H9 (cell line): ENCODE data around the gene KCTD19. TPM values are rescaled to one million over a fixed set of nuclear protein-coding genes. Genes with fewer than 3 reads are reported as not detected.

ENCODE experiments used
- DNase-seq: peaks from one replicate; pipeline ENCODE4 v3.0.0-alpha.2; 2017
- H2AFZ ChIP-seq: one replicate; pipeline ENCODE4 v1.6.1; 2013; ENCODE audit warnings: mild to moderate bottlenecking, low read length, control low read depth, moderate library complexity
- H2AK5ac ChIP-seq: 2 replicates; pipeline ENCODE4 v1.6.1; 2013; ENCODE audit warnings: low read length, control low read depth, mixed read lengths; ENCODE audit not compliant: insufficient read length
- H2BK120ac ChIP-seq: one replicate; pipeline ENCODE4 v1.6.1; 2013; ENCODE audit warnings: low read depth, mild to moderate bottlenecking, low read length, control low read depth, inconsistent platforms; ENCODE audit not compliant: poor library complexity, severe bottlenecking
- H2BK12ac ChIP-seq: 2 replicates; pipeline ENCODE4 v1.6.1; 2013; ENCODE audit warnings: low read length, control low read depth, mixed read lengths, low read depth; ENCODE audit not compliant: insufficient read length
- H2BK15ac ChIP-seq: 2 replicates; pipeline ENCODE4 v1.6.1; 2013; ENCODE audit warnings: low read depth, low read length, control low read depth
- H2BK20ac ChIP-seq: one replicate; pipeline ENCODE4 v1.6.1; 2013; ENCODE audit warnings: low read depth, mild to moderate bottlenecking, low read length, control low read depth, inconsistent platforms; ENCODE audit not compliant: poor library complexity, severe bottlenecking
- H2BK5ac ChIP-seq: 2 replicates; pipeline ENCODE4 v1.6.1; 2013; ENCODE audit warnings: low read length, control low read depth, mixed read lengths; ENCODE audit not compliant: insufficient read length
- H3K14ac ChIP-seq: 2 replicates; pipeline ENCODE4 v1.6.1; 2013; ENCODE audit warnings: low read length, control low read depth; ENCODE audit not compliant: insufficient read depth
- H3K18ac ChIP-seq: 2 replicates; pipeline ENCODE4 v1.6.1; 2013; ENCODE audit warnings: low read depth, mild to moderate bottlenecking, mixed read lengths, low read length, control low read depth; ENCODE audit not compliant: insufficient read length
- H3K23ac ChIP-seq: 2 replicates; pipeline ENCODE4 v1.6.1; 2013; ENCODE audit warnings: low read length, control low read depth, mixed read lengths, low read depth; ENCODE audit not compliant: insufficient read length
- H3K23me2 ChIP-seq: 2 replicates; pipeline ENCODE4 v1.6.1; 2013; ENCODE audit warnings: low read depth, mild to moderate bottlenecking, mixed read lengths, low read length, control low read depth; ENCODE audit not compliant: insufficient read length, poor library complexity, severe bottlenecking
- H3K27ac ChIP-seq: 2 replicates; pipeline ENCODE4 v1.5.1; 2013; ENCODE audit warnings: low read length, control low read depth, mixed read lengths, low read depth; ENCODE audit not compliant: insufficient read length
- H3K27me3 ChIP-seq: 2 replicates; pipeline ENCODE4 v1.6.1; 2013; ENCODE audit warnings: low read length, control low read depth, inconsistent platforms; ENCODE audit not compliant: insufficient read depth
- H3K4ac ChIP-seq: 2 replicates; pipeline ENCODE4 v1.6.1; 2013; ENCODE audit warnings: low read depth, mild to moderate bottlenecking, control low read depth, inconsistent platforms, low read length, moderate library complexity
- H3K4me1 ChIP-seq: 2 replicates; pipeline ENCODE4 v1.6.1; 2013; ENCODE audit warnings: low read length, control low read depth, inconsistent platforms; ENCODE audit not compliant: insufficient read depth
- H3K4me2 ChIP-seq: 2 replicates; pipeline ENCODE4 v1.6.1; 2013; ENCODE audit warnings: low read length, control low read depth, mixed read lengths; ENCODE audit not compliant: insufficient read length, insufficient read depth
- H3K56ac ChIP-seq: 2 replicates; pipeline ENCODE4 v1.6.1; 2013; ENCODE audit warnings: low read depth, mild to moderate bottlenecking, mixed read lengths, low read length, control low read depth; ENCODE audit not compliant: insufficient read length
- H3K79me1 ChIP-seq: 2 replicates; pipeline ENCODE4 v1.6.1; 2013; ENCODE audit warnings: low read depth, mild to moderate bottlenecking, moderate library complexity, low read length, control low read depth, inconsistent platforms; ENCODE audit not compliant: insufficient read depth, poor library complexity, severe bottlenecking
- H3K79me2 ChIP-seq: 2 replicates; pipeline ENCODE4 v1.6.1; 2013; ENCODE audit warnings: low read length, control low read depth, inconsistent platforms; ENCODE audit not compliant: insufficient read depth
- H3K9ac ChIP-seq: 2 replicates; pipeline ENCODE4 v1.6.1; 2013; ENCODE audit warnings: low read length, control low read depth, mixed read lengths; ENCODE audit not compliant: insufficient read length; ENCODE audit errors: extremely low read depth
- H3K9me3 ChIP-seq: one replicate; pipeline ENCODE4 v1.6.1; 2013; ENCODE audit warnings: low read depth, low read length, inconsistent platforms; ENCODE audit not compliant: control insufficient read depth
- H3T11ph ChIP-seq: one replicate; pipeline ENCODE4 v1.6.1; 2013; ENCODE audit warnings: mild to moderate bottlenecking, low read length, control low read depth, inconsistent platforms
- H4K20me1 ChIP-seq: one replicate; pipeline ENCODE4 v1.6.1; 2013; ENCODE audit not compliant: control insufficient read depth, insufficient read length, insufficient read depth
- H4K5ac ChIP-seq: 2 replicates; pipeline ENCODE4 v1.6.1; 2013; ENCODE audit warnings: low read depth, mild to moderate bottlenecking, mixed read lengths, low read length, control low read depth; ENCODE audit not compliant: insufficient read length
- H4K8ac ChIP-seq: replicated peaks from 2 replicates; pipeline ENCODE4 v1.6.1; 2013; ENCODE audit warnings: low read length, control low read depth, mixed read lengths, low read depth; ENCODE audit not compliant: insufficient read length
- H4K91ac ChIP-seq: 2 replicates; pipeline ENCODE4 v1.6.1; 2013; ENCODE audit warnings: low read depth, mild to moderate bottlenecking, moderate library complexity, mixed read lengths, low read length, control low read depth; ENCODE audit not compliant: insufficient read length
- H3K27ac Mint-ChIP-seq, 3 experiments: 2 replicates in 2 of 3; 3 replicates in 1 of 3; pipeline ENCODE4 v1.8.0; 2020 to 2021; ENCODE audit warnings: mixed read lengths in 3 of 3, mild to moderate bottlenecking in 1 of 3, moderate library complexity in 1 of 3
- H3K27me3 Mint-ChIP-seq: 2 replicates; pipeline ENCODE4 v1.8.0; 2021; ENCODE audit warnings: low read depth, mild to moderate bottlenecking, moderate library complexity, mixed read lengths
- H3K36me3 Mint-ChIP-seq, 3 experiments: 2 replicates in 2 of 3; 3 replicates in 1 of 3; pipeline ENCODE4 v1.8.0; 2020 to 2021; ENCODE audit warnings: low read depth in 3 of 3, mixed read lengths in 3 of 3; ENCODE audit not compliant: insufficient read depth in 1 of 3
- H3K4me1 Mint-ChIP-seq, 2 experiments: 2 replicates each; pipeline ENCODE4 v1.8.0; 2020; ENCODE audit warnings: mixed read lengths in 2 of 2
- H3K4me3 Mint-ChIP-seq, 2 experiments: 2 replicates in 1 of 2; 3 replicates in 1 of 2; pipeline ENCODE4 v1.8.0; 2020 to 2021; ENCODE audit warnings: mild to moderate bottlenecking in 2 of 2, mixed read lengths in 2 of 2, moderate library complexity in 1 of 2
- H3K9me3 Mint-ChIP-seq, 2 experiments: 2 replicates in 1 of 2; 3 replicates in 1 of 2; pipeline ENCODE4 v1.8.0; 2020; ENCODE audit warnings: mild to moderate bottlenecking in 2 of 2, mixed read lengths in 2 of 2, moderate library complexity in 1 of 2
- WGBS: extraction: QIAGEN DNeasy Blood & Tissue Kit; methylation state at CpG from one replicate; pipeline ENCODE4 v1.1.7; 2013; ENCODE audit warnings: missing lambda C conversion rate, low lambda C conversion rate, mixed read lengths; ENCODE audit not compliant: insufficient read length; ENCODE audit errors: extremely low coverage; 5-methylcytosine and 5-hydroxymethylcytosine counted together
- total RNA-seq: library from RNA; stranded (reverse); gene quantifications from 2 replicates; pipeline ENCODE4 v1.2.1, GENCODE V29; 2021
- TF ChIP-seq, protein P1 (sequence below): fragments of 200-600 bp; sonication (generic); conservative IDR thresholded peaks from 3 replicates; pipeline ENCODE4 v1.8.0; 2021; ENCODE audit warnings: antibody characterized with exemption, mild to moderate bottlenecking

KCTD19 gene
- total RNA-seq, 1 experiment from 2014 or later, result 0.13 TPM

DNA sequence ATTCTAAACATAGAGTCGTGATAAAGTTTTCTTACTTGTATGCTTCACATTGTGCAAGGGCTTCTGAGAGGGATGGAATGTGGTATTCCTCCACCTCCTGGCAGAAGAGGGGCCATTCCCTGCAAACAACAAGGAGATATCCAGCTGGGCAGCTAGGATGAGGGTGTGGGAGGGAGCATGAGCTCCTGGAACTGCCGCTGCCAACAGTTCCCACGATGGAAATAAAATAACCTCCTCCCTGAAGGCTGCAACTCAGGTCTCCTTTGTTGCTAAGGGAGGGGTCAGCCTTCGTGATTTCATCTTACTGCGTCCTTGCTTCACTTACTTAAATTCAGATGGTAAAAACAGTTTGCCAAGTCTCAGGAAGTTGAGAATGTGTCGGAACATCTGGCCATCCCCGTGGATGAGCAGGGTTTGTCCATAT is 31.6 kb downstream of the KCTD19 start:
- H3K27me3 ChIP-seq, result no peaks in the 10 kb centered on the region; the same call in 1 of the 2 replicates
- H4K5ac ChIP-seq, result no peak overlapping the region
- no peaks in the 10 kb centered on the region for H3K9me3 ChIP-seq
- H3K79me1 ChIP-seq, result no peaks in the 10 kb centered on the region
- H2BK12ac ChIP-seq, result no peak overlapping the region
- H2BK5ac ChIP-seq, result no peak overlapping the region
- H3K79me2 ChIP-seq, result no peaks in the 10 kb centered on the region
- H4K91ac ChIP-seq, result no peak overlapping the region
- H4K8ac ChIP-seq, result no peak overlapping the region
- H2BK15ac ChIP-seq, result no peak overlapping the region
- Mint-ChIP-seq H3K4me1 (peaks cover 6 to 7% of the 10 kb centered on the region in 2 experiments), H3K27ac (no peak overlapping the region), H3K27me3 (peaks cover 58% of the 10 kb centered on the region), H3K4me3 (no peak overlapping the region), H3K36me3 (no peaks in the 10 kb centered on the region), H3K9me3 (no peaks in the 10 kb centered on the region)
- WGBS, result no CpG with 5 or more reads among the region's 7 CpGs
- no peak overlapping the region for H3K18ac ChIP-seq
- no peak overlapping the region for H3K14ac ChIP-seq
- H3K27ac ChIP-seq, result no peak overlapping the region
- DNase-seq, result no peak
- H3T11ph ChIP-seq, result no peak overlapping the region
- no peak overlapping the region for H2AK5ac ChIP-seq
- H3K9ac ChIP-seq, result no peak overlapping the region
- no peaks in the 10 kb centered on the region for H4K20me1 ChIP-seq
- H3K56ac ChIP-seq, result no peak overlapping the region
- H3K23ac ChIP-seq, result no peak overlapping the region
- no peaks in the 10 kb centered on the region for H3K23me2 ChIP-seq
- no peak overlapping the region for H2AFZ ChIP-seq
- TF ChIP-seq, protein P1, sequence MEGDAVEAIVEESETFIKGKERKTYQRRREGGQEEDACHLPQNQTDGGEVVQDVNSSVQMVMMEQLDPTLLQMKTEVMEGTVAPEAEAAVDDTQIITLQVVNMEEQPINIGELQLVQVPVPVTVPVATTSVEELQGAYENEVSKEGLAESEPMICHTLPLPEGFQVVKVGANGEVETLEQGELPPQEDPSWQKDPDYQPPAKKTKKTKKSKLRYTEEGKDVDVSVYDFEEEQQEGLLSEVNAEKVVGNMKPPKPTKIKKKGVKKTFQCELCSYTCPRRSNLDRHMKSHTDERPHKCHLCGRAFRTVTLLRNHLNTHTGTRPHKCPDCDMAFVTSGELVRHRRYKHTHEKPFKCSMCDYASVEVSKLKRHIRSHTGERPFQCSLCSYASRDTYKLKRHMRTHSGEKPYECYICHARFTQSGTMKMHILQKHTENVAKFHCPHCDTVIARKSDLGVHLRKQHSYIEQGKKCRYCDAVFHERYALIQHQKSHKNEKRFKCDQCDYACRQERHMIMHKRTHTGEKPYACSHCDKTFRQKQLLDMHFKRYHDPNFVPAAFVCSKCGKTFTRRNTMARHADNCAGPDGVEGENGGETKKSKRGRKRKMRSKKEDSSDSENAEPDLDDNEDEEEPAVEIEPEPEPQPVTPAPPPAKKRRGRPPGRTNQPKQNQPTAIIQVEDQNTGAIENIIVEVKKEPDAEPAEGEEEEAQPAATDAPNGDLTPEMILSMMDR, result 0 out of 3 replicates have a peak, but pooled peaks have one; percentile 10
- no peak overlapping the region for H2BK120ac ChIP-seq
- no peaks in the 10 kb centered on the region for H3K4me1 ChIP-seq
- H2BK20ac ChIP-seq, result no peak overlapping the region
- no peak overlapping the region for H3K4ac ChIP-seq
- no peak overlapping the region for H3K4me2 ChIP-seq
